H9 (cell line): ENCODE results near the gene PHLDB1. TPM values are rescaled to one million over a fixed set of nuclear protein-coding genes. Genes with fewer than 3 reads are reported as not detected.

Source experiments
- DNase-seq: peaks from one replicate; pipeline ENCODE4 v3.0.0-alpha.2; 2017
- H2AFZ ChIP-seq: one replicate; pipeline ENCODE4 v1.6.1; 2013; ENCODE audit warnings: mild to moderate bottlenecking, low read length, control low read depth, moderate library complexity
- H2AK5ac ChIP-seq: 2 replicates; pipeline ENCODE4 v1.6.1; 2013; ENCODE audit warnings: low read length, control low read depth, mixed read lengths; ENCODE audit not compliant: insufficient read length
- H2BK120ac ChIP-seq: one replicate; pipeline ENCODE4 v1.6.1; 2013; ENCODE audit warnings: low read depth, mild to moderate bottlenecking, low read length, control low read depth, inconsistent platforms; ENCODE audit not compliant: poor library complexity, severe bottlenecking
- H2BK12ac ChIP-seq: 2 replicates; pipeline ENCODE4 v1.6.1; 2013; ENCODE audit warnings: low read length, control low read depth, mixed read lengths, low read depth; ENCODE audit not compliant: insufficient read length
- H2BK15ac ChIP-seq: 2 replicates; pipeline ENCODE4 v1.6.1; 2013; ENCODE audit warnings: low read depth, low read length, control low read depth
- H2BK20ac ChIP-seq: one replicate; pipeline ENCODE4 v1.6.1; 2013; ENCODE audit warnings: low read depth, mild to moderate bottlenecking, low read length, control low read depth, inconsistent platforms; ENCODE audit not compliant: poor library complexity, severe bottlenecking
- H2BK5ac ChIP-seq: 2 replicates; pipeline ENCODE4 v1.6.1; 2013; ENCODE audit warnings: low read length, control low read depth, mixed read lengths; ENCODE audit not compliant: insufficient read length
- H3K14ac ChIP-seq: 2 replicates; pipeline ENCODE4 v1.6.1; 2013; ENCODE audit warnings: low read length, control low read depth; ENCODE audit not compliant: insufficient read depth
- H3K18ac ChIP-seq: 2 replicates; pipeline ENCODE4 v1.6.1; 2013; ENCODE audit warnings: low read depth, mild to moderate bottlenecking, mixed read lengths, low read length, control low read depth; ENCODE audit not compliant: insufficient read length
- H3K23ac ChIP-seq: 2 replicates; pipeline ENCODE4 v1.6.1; 2013; ENCODE audit warnings: low read length, control low read depth, mixed read lengths, low read depth; ENCODE audit not compliant: insufficient read length
- H3K23me2 ChIP-seq: 2 replicates; pipeline ENCODE4 v1.6.1; 2013; ENCODE audit warnings: low read depth, mild to moderate bottlenecking, mixed read lengths, low read length, control low read depth; ENCODE audit not compliant: insufficient read length, poor library complexity, severe bottlenecking
- H3K27ac ChIP-seq: 2 replicates; pipeline ENCODE4 v1.5.1; 2013; ENCODE audit warnings: low read length, control low read depth, mixed read lengths, low read depth; ENCODE audit not compliant: insufficient read length
- H3K27me3 ChIP-seq: 2 replicates; pipeline ENCODE4 v1.6.1; 2013; ENCODE audit warnings: low read length, control low read depth, inconsistent platforms; ENCODE audit not compliant: insufficient read depth
- H3K4ac ChIP-seq: 2 replicates; pipeline ENCODE4 v1.6.1; 2013; ENCODE audit warnings: low read depth, mild to moderate bottlenecking, control low read depth, inconsistent platforms, low read length, moderate library complexity
- H3K4me1 ChIP-seq: 2 replicates; pipeline ENCODE4 v1.6.1; 2013; ENCODE audit warnings: low read length, control low read depth, inconsistent platforms; ENCODE audit not compliant: insufficient read depth
- H3K4me2 ChIP-seq: 2 replicates; pipeline ENCODE4 v1.6.1; 2013; ENCODE audit warnings: low read length, control low read depth, mixed read lengths; ENCODE audit not compliant: insufficient read length, insufficient read depth
- H3K56ac ChIP-seq: 2 replicates; pipeline ENCODE4 v1.6.1; 2013; ENCODE audit warnings: low read depth, mild to moderate bottlenecking, mixed read lengths, low read length, control low read depth; ENCODE audit not compliant: insufficient read length
- H3K79me1 ChIP-seq: 2 replicates; pipeline ENCODE4 v1.6.1; 2013; ENCODE audit warnings: low read depth, mild to moderate bottlenecking, moderate library complexity, low read length, control low read depth, inconsistent platforms; ENCODE audit not compliant: insufficient read depth, poor library complexity, severe bottlenecking
- H3K79me2 ChIP-seq: 2 replicates; pipeline ENCODE4 v1.6.1; 2013; ENCODE audit warnings: low read length, control low read depth, inconsistent platforms; ENCODE audit not compliant: insufficient read depth
- H3K9ac ChIP-seq: 2 replicates; pipeline ENCODE4 v1.6.1; 2013; ENCODE audit warnings: low read length, control low read depth, mixed read lengths; ENCODE audit not compliant: insufficient read length; ENCODE audit errors: extremely low read depth
- H3K9me3 ChIP-seq: one replicate; pipeline ENCODE4 v1.6.1; 2013; ENCODE audit warnings: low read depth, low read length, inconsistent platforms; ENCODE audit not compliant: control insufficient read depth
- H3T11ph ChIP-seq: one replicate; pipeline ENCODE4 v1.6.1; 2013; ENCODE audit warnings: mild to moderate bottlenecking, low read length, control low read depth, inconsistent platforms
- H4K20me1 ChIP-seq: one replicate; pipeline ENCODE4 v1.6.1; 2013; ENCODE audit not compliant: control insufficient read depth, insufficient read length, insufficient read depth
- H4K5ac ChIP-seq: 2 replicates; pipeline ENCODE4 v1.6.1; 2013; ENCODE audit warnings: low read depth, mild to moderate bottlenecking, mixed read lengths, low read length, control low read depth; ENCODE audit not compliant: insufficient read length
- H4K8ac ChIP-seq: replicated peaks from 2 replicates; pipeline ENCODE4 v1.6.1; 2013; ENCODE audit warnings: low read length, control low read depth, mixed read lengths, low read depth; ENCODE audit not compliant: insufficient read length
- H4K91ac ChIP-seq: 2 replicates; pipeline ENCODE4 v1.6.1; 2013; ENCODE audit warnings: low read depth, mild to moderate bottlenecking, moderate library complexity, mixed read lengths, low read length, control low read depth; ENCODE audit not compliant: insufficient read length
- H3K27ac Mint-ChIP-seq, 3 experiments: 2 replicates in 2 of 3; 3 replicates in 1 of 3; pipeline ENCODE4 v1.8.0; 2020 to 2021; ENCODE audit warnings: mixed read lengths in 3 of 3, mild to moderate bottlenecking in 1 of 3, moderate library complexity in 1 of 3
- H3K27me3 Mint-ChIP-seq: 2 replicates; pipeline ENCODE4 v1.8.0; 2021; ENCODE audit warnings: low read depth, mild to moderate bottlenecking, moderate library complexity, mixed read lengths
- H3K36me3 Mint-ChIP-seq, 3 experiments: 2 replicates in 2 of 3; 3 replicates in 1 of 3; pipeline ENCODE4 v1.8.0; 2020 to 2021; ENCODE audit warnings: low read depth in 3 of 3, mixed read lengths in 3 of 3; ENCODE audit not compliant: insufficient read depth in 1 of 3
- H3K4me1 Mint-ChIP-seq, 2 experiments: 2 replicates each; pipeline ENCODE4 v1.8.0; 2020; ENCODE audit warnings: mixed read lengths in 2 of 2
- H3K4me3 Mint-ChIP-seq, 2 experiments: 2 replicates in 1 of 2; 3 replicates in 1 of 2; pipeline ENCODE4 v1.8.0; 2020 to 2021; ENCODE audit warnings: mild to moderate bottlenecking in 2 of 2, mixed read lengths in 2 of 2, moderate library complexity in 1 of 2
- H3K9me3 Mint-ChIP-seq, 2 experiments: 2 replicates in 1 of 2; 3 replicates in 1 of 2; pipeline ENCODE4 v1.8.0; 2020; ENCODE audit warnings: mild to moderate bottlenecking in 2 of 2, mixed read lengths in 2 of 2, moderate library complexity in 1 of 2
- WGBS: extraction: QIAGEN DNeasy Blood & Tissue Kit; methylation state at CpG from one replicate; pipeline ENCODE4 v1.1.7; 2013; ENCODE audit warnings: missing lambda C conversion rate, low lambda C conversion rate, mixed read lengths; ENCODE audit not compliant: insufficient read length; ENCODE audit errors: extremely low coverage; 5-methylcytosine and 5-hydroxymethylcytosine counted together
- total RNA-seq: library from RNA; stranded (reverse); gene quantifications from 2 replicates; pipeline ENCODE4 v1.2.1, GENCODE V29; 2021
- TF ChIP-seq, protein P1 (sequence below): fragments of 200-600 bp; sonication (generic); conservative IDR thresholded peaks from 3 replicates; pipeline ENCODE4 v1.8.0; 2021; ENCODE audit warnings: antibody characterized with exemption, mild to moderate bottlenecking

The PHLDB1 gene
- total RNA-seq, 1 experiment from 2014 or later: 56.0 TPM

DNA sequence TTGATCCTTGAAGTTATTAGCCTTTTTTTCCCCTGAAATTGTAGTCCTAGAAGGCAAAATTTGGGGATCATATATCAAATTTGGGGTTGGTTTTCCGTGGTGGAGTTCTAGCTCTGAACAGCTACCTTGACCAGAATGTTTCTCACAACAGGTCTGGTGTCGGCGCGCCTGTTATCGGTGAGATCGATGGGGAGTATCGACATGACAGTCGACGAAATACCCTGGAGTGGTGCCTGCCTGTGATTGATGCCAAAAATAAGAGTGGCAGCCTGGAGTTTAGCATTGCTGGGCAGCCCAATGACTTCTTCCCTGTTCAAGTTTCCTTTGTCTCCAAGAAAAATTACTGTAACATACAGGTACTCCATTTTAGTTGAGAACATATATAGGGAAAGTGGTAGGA, 9.9 kb upstream of the PHLDB1 start:
- H3K9me3 Mint-ChIP-seq: no peaks in the 10 kb centered on the region
- H3K4me1 ChIP-seq: no peaks in the 10 kb centered on the region
- H3K14ac ChIP-seq: no peak overlapping the region
- no peak overlapping the region for H3K23ac ChIP-seq
- H3K9ac ChIP-seq: no peak overlapping the region
- H3K23me2 ChIP-seq: no peaks in the 10 kb centered on the region
- no peak overlapping the region for H4K5ac ChIP-seq
- H3K36me3 Mint-ChIP-seq: peaks cover 45 to 87% (median 75%) of the 10 kb centered on the region in 3 experiments; a peak in 6 of 7 replicates
- H3K18ac ChIP-seq: no peak overlapping the region
- no peak overlapping the region for H3K27ac Mint-ChIP-seq
- no peaks in the 10 kb centered on the region for H3K9me3 ChIP-seq
- no peaks in the 10 kb centered on the region for H3K4me1 Mint-ChIP-seq
- H2BK5ac ChIP-seq: no peak overlapping the region
- H4K20me1 ChIP-seq: no peaks in the 10 kb centered on the region
- no peak overlapping the region for H2AFZ ChIP-seq
- no peak overlapping the region; a peak in 1 of 5 replicates for H3K4me3 Mint-ChIP-seq
- H3K4ac ChIP-seq: no peak overlapping the region
- H4K8ac ChIP-seq: no peak overlapping the region
- no peak overlapping the region for H2BK120ac ChIP-seq
- DNase-seq: no peak
- H3K79me1 ChIP-seq: no peaks in the 10 kb centered on the region
- H2AK5ac ChIP-seq: no peak overlapping the region
- H3K56ac ChIP-seq: no peak overlapping the region
- H3K4me2 ChIP-seq: no peak overlapping the region
- H3K79me2 ChIP-seq: no peaks in the 10 kb centered on the region
- H3K27me3 ChIP-seq: no peaks in the 10 kb centered on the region
- H4K91ac ChIP-seq: no peak overlapping the region
- TF ChIP-seq, protein P1, sequence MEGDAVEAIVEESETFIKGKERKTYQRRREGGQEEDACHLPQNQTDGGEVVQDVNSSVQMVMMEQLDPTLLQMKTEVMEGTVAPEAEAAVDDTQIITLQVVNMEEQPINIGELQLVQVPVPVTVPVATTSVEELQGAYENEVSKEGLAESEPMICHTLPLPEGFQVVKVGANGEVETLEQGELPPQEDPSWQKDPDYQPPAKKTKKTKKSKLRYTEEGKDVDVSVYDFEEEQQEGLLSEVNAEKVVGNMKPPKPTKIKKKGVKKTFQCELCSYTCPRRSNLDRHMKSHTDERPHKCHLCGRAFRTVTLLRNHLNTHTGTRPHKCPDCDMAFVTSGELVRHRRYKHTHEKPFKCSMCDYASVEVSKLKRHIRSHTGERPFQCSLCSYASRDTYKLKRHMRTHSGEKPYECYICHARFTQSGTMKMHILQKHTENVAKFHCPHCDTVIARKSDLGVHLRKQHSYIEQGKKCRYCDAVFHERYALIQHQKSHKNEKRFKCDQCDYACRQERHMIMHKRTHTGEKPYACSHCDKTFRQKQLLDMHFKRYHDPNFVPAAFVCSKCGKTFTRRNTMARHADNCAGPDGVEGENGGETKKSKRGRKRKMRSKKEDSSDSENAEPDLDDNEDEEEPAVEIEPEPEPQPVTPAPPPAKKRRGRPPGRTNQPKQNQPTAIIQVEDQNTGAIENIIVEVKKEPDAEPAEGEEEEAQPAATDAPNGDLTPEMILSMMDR: no peak
- H3K27ac ChIP-seq: no peak overlapping the region
- H3T11ph ChIP-seq: no peak overlapping the region
- H2BK15ac ChIP-seq: no peak overlapping the region
- WGBS: no CpG with 5 or more reads among the region's 9 CpGs
- H3K27me3 Mint-ChIP-seq: no peaks in the 10 kb centered on the region
- no peak overlapping the region for H2BK12ac ChIP-seq
- H2BK20ac ChIP-seq: no peak overlapping the region
